SIG-M5 treated with dmso at 0.1 percent for 504 hours (cell line): Measurements from ENCODE around the gene NKX2-2.

ENCODE experiments used
- DNase-seq: peaks from one replicate; lab custom pipeline; 2025; ENCODE audit not compliant: unreplicated experiment; lab: John Stamatoyannopoulos, UW

Gene NKX2-2

DNA sequence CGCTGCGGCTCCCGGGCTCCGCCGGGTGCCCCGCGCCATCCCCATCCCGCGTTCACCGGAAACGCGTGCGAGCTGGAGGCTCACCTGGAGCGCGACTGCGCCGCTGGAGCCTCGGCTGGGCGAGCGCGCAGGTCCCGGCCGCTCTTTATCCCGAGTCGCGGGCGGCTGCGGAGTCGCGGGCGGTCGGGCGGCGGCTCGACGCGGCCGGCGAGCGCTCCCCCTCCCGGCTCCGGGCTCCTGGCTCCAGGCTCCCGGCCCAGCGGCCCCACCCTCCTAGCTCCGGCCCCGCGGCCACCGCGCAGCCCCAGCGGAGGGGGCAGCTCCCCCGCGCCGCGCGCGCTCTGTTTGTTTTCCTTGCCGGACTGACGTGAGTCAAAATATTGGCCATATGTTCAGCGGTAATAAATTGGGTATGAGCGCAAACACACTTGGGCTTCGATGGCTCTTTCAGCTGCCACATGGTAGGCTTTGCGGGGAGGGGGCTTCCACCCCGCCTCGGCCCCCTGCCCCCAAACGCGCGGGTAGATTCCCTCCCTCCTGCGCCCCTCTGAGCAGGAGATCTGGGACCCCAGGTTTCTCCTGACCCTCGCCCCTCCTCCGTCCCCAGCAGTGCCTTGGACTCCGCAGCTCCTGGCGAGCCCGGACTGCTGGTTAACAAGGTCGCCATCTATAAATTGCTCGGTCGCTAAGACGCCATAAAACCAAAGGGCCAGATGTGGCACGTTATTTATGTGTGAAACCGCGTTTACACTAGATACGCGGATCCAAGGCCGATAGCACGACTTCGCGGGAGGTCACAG lies 8.8 kb upstream of the NKX2-2 start:
- DNase-seq: no peak

DNA sequence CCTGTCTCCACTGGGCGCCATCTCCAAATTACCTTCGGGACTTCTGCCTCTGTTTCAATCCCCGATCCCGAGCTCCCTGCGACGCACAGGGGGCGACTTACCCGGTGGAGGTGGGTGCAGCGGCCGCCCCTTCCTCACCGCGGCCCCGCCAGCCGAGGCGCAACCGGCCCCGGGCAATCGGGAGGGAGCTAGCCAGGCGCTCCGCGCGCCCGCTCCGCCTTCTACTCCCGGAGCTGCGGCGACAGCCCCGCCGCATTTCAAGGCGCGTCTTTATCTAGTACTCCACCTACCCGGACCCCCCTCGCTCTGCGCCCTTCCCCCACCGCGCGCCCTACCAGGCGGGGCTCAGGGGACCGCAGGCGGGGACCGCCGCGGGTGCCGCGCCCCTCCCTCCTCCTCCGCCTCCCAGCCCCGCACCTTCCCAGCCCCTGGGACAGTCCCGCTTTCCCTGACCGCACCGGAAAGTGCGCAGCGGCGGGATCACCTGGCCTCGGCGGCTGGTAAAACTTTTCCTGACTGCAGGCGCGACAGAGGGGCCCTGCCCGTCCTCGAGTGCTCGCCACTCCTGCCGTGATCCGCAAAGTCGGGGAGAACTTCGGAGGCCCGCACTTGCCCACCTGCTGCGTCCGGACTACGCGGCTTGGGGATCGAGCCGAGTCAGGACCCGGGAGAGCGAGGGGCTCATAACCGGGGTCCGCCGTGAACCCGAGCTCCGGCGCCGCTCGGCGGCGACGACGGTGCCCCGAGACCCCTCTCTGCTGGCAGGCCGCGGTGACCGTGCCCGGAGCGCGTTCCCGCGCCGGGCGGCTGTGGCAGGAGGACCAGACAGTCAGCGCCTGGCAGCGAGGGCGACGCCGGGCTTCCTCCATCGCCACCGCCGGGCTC lies 8.0 kb upstream of the NKX2-2 start:
- DNase-seq: no peak

DNA sequence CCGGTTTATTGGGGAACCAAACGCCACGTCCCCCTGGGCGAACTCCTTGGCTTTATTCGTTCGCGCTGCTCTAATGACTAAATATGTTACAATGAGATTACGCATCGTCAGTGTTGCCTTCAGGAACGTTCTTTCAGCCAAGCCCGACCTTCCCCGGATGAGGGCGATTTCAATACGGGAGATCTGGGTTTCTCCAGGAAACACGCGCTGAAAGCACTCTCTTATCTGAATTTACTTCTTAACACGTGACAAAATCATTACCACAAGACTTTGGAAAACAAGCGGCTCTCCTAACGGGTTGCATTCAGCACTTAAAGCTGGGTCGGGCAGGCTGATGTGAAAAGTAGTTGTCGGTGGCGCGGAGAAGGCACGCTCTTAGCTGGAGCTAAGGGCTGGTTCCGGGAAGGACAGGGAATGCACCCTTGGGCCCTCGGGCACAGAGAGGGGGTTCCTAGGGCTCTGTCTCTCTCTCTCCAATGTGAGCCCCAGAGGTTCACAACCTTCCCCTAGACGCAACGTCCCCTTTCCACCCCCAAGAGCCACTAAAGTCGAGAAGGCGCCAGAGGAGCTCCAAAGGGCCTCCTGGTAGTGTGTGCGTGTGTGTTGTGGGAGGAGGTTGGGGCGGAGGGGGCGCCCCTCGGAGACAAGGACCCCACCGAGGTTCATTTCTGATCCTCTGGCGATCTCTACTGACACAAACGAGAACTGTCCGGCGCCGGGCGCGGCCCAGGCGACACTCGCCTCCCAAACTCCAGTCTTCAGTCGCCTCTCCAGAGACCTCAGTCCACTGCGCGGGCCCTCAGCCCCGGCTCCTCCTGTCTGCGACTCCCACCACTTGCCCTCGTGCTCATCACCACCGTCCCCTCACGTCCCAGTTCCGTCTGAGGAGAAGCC lies 7.1 kb upstream of the NKX2-2 start:
- DNase-seq: no peak

DNA sequence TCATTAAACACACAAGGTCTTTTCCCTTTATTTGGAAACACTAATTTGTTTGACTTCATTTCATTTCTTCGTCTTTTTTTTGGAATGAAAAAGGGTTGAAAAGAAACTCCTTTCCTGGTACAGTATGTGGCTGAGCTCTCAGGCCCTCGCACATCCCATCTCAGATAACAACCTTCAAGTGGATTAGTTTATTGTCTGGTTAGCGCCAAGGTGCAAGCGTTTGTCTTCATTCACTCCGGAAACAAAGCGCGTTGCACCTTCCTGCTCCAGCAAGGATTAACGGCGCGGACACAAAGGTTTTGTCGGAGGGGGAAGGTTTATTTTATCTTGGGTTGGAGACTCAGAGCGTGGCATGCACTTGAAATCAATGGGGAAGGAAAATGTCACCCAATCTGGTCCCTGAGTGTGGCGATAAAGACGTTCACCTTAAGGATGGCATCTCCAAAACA lies 5.3 kb upstream of the NKX2-2 start:
- DNase-seq: no peak

DNA sequence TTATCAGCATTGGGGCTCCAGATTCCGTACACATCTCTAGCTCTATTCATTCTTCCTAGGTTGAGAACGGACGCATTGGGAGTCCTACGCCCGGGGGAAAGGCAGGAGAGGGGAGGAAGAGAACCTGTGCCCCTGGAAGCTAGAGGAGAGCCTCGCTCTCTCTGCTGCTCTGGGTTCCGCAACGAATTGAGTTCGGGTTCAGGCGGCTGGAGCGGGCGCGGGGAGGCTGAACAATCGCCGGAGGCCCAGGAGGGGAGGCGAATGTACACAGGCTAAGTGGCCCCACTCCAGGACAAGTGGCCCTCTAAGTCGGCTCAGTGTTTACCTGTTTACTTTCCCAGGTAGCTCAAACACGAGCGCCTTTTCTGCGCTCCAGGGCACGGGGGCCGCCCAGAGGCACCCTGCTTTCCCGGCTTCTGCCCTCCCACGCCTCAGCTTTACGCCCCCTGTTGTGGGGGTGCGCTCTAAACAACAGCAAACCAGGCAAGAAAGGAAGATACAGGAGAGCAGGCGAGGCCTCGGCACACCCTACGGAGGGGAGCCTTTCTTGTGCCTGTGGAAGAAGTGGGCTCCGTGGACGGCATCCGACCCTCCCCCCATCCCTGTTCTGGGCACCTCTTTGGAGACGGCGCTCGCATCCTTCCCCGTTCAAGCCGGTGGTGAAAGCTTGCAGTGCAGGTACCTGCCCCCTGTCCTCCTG lies 4.6 kb upstream of the NKX2-2 start:
- no peak for DNase-seq

DNA sequence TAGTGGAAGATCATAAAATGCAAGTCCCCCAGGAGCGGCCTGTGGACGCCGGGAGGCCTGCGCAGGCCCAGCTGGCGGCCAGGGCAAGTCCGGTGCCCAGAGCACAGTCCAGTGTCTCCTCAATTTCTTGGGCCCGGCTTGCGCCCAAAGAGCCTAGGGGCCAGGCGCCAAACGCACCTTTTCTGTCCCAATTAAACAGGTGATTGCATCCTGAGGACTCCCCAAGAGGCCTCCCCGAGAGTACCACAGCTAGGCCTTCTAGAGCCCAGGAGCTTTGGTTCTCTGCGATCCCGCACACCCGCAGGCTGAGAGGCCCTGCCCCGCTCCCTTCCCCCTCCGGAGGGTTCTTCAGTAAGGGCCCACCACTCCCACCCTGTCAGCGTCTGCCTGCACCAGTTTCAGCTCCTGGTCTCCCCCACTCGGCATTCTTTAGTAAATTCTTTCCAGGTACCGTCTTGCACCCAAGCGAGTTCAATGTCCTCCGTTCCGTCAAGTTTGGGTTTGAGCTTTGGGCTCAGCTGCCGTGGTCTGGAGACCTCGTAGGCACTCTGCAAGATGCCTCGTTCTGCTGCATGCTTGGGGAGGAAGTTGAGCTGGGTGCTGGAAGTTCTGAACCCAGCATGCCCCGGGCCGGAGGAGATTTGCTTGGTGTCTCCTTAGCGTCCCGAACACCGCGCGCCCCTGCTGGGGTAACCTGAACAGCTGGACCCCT lies 3.9 kb upstream of the NKX2-2 start:
- no peak for DNase-seq

DNA sequence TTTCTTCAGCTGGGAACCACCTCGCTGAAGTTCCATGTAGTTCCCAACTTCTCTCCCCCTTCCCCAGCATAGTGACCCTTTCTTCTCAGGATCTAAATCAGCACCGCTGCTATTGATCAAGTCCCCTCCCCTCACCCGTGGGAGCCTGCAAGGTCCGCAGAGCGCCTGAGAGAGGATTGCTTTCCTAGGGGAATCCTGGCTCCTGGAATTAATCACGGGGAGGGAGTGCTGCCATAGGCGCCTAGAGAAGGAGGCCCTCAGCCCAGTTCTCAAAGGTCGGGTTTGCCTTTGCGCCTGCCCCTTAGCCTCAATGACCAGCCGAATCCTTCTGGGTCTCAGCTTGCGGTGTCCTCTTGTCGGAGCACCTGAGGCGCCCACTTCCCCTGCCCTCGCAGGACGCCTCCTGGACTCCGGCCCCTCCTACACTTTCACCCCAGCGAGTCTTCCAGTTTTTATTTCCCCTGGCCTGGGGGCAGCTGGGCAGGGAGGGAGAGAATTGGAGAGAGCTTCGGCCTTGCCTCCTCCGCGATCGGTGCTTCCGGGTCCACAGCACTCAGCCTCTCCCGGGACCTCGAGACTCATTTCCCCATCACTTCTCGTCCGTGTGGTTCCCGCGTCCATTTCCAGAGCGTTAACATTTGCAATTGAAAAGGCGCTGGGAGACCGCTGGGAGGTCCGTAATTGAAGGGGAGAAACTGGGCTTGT lies 3.1 kb upstream of the NKX2-2 start:
- no peak for DNase-seq

DNA sequence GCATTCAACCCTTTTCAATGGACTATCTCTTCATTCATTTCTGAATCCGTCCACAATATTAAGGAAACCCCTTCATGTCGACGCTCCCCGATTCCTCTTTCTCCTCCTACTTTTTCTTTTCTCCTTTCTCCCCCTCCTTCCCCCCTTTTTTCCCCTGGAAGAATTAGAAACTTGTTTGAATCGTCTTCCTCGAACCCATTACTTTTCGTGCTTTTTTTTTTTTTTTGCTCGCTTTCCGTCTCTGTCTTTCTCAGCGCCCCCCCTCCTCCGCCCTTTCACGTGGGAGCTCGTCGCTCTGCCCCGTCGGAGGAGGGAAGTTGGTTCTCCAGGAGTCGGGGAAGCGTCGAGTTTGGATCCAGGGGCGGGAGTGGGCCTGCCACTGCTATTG lies 2.3 kb upstream of the NKX2-2 start:
- no peak for DNase-seq

DNA sequence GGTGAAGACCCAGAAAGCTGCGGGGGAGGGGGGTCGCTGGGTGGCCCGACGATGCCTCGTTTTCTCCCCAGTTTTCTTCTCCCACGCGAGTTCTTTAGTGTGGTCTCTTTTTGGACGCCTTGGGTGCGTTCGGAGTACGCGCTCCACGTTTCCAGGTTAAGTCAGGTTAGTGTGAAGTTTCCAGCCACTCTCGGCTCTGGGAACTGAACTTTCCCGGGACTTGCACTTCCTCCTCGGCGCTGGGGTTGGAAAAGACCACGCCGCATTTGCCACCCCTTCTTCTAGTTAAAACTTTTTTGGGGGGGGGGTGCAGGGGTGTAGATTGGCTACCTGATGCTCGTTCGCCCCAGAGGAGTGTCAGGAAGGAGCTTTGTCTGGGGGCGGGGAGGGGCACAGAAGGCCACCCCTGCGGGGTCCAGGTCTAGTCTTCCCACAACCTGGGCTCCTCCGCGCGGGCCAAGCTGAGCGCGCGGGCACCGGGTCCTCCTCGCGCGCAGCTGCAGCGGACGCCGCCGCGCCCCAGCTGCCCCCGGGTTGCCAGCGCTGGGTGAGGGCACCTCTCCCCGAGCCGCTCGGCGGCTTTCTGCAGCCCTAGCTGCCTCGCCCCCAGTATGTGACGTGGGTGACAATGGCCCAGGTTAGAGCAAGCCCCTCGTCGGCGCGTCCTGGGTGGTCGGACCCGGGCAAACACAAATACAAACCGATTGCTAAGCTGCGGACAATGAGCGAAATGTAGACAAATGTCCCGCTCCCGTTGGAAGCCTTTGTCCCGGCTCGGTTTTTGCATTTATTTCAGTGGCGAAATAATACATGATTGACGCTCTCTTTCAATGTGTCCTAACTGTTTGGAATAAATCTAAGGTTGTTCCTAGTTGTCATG lies 1.7 kb upstream of the NKX2-2 start:
- DNase-seq: no peak

DNA sequence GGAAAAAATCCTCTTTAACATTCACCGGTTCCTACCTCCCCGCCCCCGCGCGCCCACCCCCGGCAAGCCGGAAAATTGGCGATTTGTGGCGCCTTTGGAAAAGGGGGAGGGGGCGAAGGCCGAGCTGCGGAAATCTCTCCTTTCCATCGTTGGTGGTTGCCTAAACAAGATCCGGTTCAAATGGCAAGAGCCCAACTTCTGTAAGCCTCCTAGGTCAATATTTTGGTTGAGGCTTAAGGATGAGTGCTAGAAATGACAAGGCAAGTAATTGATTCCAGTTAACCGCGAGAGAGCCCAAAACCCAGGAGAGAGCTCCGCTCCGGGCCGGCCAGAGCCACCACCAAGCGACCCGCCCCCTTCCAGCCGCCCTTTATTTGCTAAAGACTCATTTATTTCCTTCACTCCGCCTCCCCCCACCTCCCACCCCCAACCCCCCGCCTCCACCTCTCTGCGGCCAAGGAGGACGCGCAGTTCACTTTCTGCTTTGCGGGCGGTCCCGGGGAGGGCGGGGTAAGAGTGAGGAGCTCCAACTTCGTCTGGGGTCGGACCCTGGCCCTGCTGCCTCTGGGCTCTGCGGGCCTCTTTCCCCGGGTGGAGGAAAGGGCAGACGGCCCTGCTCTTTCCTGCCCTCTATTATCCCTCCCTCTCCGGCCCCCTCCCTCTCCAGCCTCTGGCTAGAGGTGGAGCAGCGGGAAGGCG lies 838 bp upstream of the NKX2-2 start:
- DNase-seq: no peak

DNA sequence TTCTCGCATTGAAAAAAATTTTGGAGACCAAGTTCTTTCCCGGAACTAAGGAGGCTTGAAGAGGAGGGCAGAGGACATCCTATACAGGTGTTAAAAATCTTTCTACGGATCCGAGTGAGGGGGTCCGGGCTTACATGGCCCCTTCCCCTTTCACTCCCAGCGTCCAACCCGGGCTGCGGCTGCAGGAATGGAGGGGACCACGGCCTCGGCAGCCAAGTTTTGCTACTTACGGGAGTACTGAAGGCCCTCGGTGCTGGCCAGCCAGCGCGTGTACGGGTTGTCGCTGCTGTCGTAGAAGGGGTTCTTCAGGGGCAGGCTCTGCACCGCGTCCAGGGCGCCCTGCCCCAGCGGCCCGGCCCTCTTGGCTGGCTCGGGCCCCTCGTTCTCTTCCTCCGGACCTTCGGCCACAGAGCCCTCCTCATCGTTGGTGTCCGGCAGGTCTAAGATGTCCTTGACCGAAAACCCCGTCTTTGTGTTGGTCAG lies 642 bp downstream of the NKX2-2 start:
- DNase-seq: no peak

DNA sequence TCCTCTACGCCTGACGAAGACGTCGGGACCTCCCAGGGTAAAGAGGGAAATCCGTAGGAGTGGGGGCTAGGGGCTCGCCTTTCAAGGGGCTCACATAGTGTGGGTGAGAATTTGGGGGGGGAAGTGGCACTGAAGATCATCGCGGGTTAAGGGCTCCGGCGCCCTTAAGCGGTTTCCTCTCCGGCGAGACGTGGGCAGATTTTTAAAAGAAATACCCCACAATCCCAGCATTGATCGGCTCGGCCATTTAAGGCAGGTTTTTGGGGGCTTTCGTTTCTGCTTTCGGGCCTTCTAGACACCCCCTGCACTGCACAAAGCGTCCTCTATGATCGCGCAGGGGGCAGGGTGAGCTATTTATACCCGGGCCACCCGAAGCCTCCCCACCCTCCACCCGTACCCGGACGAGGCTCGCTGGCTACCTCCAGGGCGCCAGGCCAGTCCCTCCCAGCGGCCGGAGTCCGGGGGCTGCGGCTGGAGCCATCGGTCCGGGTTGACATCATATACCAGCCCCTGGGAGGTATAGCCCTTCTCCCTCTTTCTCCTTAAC lies 1.2 kb downstream of the NKX2-2 start:
- no peak for DNase-seq

DNA sequence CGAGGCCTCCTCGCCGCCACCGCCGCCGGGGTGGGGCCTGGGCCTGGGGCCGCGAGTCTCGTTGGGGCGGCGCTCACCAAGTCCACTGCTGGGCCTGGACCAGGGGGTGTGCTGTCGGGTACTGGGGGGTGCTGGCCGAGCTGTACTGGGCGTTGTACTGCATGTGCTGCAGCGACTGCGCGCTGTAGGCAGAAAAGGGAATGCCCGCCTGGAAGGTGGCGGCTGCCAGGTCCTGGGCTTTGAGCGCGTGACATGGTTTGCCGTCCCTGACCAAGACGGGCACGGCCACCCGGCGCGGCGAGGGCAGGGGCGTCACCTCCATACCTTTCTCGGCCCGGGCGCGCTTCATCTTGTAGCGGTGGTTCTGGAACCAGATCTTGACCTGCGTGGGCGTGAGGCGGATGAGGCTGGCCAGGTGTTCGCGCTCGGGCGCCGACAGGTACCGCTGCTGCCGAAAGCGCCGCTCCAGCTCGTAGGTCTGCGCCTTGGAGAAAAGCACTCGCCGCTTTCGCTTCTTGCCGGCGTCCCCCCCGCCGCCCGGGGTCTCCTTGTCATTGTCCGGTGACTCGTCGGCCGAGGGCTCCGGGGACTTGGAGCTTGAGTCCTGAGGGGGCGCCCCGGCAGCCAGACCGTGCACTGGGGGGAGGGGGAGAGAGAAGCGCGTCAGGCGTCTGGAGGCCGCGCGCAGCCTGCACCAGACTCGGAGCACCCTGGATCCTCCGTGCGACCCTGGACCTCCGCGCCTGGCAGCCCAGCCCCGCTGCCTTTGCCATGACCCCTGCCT lies 1.8 kb downstream of the NKX2-2 start:
- no peak for DNase-seq

DNA sequence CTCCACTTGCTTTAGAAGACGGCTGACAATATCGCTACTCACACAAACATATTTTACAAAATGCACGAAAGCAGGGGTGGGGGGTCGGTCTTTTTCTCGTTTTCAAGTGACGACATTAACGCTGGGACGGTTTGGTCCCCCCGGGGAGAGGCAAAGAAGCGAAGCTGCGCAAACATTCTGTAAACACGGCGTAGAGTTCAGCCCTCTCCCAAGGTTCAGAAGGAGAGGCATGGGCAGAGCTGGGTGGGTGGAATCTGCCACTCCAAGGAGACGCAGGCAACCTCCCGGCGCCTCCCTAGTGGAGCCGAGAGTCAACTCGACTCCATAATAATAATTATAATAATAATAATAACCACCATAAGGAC lies 2.4 kb downstream of the NKX2-2 start:
- no peak for DNase-seq

DNA sequence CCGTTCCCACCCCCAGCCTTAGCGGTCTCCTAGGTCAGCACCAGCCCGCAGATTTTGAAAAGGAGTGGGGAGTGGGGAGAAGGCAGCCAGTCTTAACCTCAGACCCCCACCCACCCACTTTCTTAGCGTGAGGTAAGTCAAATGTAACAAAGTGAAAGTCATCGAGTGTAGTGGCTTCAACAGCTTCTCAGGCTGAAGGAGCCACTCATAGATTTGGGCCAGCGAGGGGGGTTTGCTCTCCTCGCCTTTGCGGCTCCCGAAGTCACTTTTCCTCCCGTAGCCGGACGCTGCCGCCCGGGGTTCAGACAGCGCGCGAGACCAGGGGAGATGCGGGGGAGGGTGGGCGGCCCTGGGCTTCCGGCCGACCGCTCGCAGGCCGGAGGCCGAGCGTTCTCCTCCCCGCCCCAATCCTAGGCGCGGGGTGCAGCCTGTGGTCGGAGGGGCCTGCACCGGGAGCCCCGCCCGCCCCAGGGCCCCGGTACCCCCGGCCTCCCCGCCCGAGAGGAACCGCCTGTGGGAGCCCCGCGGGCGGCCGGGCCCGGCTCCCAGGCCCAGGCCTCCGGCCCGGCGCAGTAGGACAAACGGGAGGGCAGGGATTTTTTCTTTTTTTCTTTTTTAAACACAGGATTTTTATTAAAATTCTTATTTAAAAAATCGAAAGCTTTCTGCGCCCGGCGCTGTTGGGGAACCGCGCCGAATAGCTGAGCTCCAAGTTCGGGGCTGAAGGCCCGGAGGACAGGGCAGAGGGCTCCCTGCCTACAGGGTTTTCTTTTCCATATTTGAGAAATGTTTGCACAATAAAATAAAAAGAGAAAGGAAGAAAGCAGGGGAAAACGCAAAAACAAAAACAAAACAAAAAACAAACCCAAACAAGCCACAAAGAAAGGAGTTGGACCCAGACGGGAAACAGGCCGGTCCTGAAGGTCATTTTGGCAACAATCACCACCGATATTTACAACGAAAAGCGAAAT lies 3.2 kb downstream of the NKX2-2 start:
- no peak for DNase-seq
